Cerebellar cortex (tissue), 1 donor: ENCODE measurements around the gene RASSF7.
A peak's percentile ranks its signal among the peaks of the same experiment; 100 is the strongest.
"Not testable (repeated sequence)": the region's sequence is repeated elsewhere in the genome, so short reads cannot be mapped to it uniquely, and the experiment has no call there.

ENCODE experiments used
- DNase-seq: peaks from one replicate; pipeline ENCODE4 v3.0.0-alpha.2; 2015; ENCODE audit warnings: low spot score

RASSF7 gene

DNA sequence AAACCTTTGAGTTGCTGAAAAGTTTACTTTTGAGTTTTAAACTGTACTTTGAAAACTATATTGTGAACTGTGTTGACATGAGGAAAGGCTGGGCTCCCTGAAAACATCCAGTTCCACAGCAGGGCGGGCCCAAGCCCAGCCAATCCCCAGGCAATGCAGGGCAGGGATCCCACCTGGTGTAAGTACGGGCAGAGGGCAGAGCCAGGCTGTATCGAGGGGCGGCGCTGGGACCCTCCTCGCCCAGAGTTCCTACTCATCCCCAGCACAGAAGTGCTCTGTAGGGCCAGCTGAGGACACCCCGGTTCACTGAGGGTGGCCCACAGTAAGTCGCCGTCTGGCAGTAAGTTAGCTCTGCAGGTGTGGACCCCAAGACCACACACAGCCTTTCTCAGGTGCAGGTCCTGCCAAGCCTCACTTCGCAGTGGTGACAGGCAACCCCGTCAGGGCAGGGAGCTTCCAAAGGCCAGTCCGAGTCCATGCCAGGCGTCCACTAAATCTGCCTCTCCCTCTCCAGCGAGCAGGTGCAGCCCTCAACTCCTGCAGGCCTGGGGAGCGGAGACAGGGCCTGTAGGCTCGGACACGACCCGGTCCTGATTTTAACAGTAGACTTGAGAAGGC is 6.3 kb downstream of the RASSF7 start:
- peak; percentile 34 for DNase-seq

DNA sequence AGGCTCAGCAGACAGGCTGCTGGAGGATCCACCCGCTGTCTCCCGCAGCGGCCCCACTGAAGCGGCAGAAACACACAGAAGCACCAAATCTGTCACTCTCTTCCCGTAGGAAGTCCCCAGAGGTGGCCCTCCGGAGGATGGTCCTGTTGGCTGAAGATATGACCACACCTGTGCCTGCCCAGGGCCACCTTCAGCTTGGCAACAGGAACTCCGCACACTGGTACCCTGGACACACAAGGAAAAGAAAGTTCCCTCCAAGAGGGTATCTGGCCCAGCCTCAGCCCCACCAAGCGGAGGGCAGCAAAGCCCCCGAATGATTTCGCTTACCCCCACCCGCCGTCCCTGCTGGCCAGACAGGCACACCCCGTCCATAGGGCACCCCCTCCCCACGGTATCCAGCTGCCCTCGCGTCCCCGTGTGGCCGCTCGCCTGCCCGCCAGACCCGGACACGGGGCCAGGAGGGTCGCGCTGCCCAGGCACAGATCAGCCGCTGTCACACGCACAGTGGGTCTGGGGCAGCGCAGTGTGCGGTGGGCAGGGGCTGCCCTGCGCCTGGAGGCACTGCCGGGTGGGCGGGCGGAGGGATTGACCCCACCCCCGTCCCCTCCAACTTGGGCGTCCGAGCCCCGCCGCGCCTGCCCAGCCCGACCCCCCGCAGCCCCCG is 7.0 kb downstream of the RASSF7 start:
- no peak for DNase-seq

DNA sequence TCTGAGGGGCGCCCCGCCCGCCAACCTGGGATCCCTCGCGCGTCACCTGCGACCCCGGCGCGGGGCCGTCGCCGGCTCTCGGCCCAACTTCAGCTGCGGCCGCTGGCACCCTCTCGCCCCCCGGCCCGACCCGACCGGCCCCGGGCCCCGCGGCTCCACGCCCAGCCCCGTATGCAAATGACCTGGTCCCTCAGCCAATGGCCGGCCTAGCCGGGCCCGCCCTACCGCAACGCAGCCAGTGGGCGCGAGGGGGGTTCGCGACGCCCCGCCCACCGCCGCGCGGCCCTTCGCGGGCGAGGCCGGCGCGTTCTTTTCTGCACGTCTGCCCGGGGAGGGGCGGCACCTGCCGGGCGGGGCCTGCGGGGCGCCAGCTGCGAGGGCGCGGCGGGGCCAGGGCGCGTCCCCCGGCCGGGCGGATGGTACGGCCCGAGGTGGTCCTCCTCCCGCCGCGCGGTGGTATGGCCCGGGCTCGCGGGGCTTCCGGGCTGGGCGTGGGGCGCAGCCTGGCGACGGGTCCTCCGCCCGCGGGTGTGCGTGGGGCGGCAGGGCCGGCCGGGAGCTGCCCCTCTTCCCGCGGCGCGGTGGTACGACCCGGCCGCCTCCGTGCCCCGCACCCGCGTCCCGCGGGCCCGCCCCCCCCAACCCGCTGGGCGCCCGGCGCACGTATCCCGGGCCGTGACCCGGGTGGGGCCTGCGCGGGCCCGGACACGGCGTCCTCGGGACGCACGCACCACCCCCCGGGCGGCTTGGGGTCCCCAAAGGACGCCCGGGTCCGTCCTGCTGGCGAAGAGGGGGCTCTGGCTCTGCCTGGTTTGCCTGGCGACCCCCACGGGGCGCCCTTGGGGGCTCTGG is 7.8 kb downstream of the RASSF7 start:
- peak; percentile 84 for DNase-seq

DNA sequence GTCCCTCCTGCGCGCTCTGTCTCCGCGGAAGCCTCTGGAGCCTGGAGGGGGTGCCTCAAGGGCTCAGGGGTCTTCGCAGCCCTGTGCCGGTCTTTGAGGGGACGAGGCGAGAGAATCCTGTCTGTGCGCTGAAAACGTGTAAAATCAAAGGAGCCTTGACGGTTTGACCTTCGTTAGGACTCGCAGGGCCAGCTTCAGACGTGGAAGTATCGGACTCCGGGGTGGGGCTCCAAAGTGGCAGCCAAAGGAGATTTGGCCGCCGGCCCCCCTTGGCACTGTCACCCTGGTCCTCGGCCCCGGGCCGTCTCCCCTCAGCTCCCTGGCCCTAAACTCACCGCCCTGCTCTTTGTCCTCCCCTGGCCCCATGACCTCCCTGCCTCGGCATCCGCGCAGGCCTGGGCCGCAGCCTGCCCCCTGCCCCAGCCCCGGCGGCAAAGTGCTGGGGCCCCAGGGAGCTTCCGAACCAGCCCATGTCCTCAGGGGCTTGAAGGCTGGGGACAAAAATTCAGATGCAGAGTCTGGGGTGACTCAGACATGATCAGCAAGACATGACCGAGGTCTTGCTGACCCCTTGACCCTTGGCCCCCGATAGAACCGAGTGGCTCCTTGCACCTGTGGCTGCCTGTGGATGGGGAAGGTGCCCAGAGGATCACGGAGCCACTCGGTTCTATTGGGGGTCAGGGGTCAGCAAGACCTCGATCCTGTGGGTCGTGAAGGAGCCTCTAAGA is 8.6 kb downstream of the RASSF7 start:
- no peak for DNase-seq

DNA sequence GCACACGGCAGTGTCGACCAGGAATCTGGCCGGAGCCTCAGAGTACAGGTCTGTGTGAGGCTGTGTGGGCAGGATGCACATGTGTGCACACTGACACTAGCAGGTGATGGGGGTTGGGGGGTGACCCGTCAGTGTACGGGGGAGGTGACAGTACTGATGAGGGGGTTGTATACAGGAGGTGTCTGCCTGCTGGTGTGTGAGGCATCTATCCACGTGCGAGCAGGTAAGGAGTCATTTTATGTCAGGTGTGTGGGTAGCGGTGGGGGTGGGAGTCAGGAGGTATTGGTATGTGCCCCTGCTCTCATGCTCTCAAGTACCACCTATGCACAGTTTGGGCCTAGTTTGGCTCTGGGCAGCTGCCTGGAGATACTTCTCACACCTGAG is 11.0 kb downstream of the RASSF7 start:
- no peak for DNase-seq

DNA sequence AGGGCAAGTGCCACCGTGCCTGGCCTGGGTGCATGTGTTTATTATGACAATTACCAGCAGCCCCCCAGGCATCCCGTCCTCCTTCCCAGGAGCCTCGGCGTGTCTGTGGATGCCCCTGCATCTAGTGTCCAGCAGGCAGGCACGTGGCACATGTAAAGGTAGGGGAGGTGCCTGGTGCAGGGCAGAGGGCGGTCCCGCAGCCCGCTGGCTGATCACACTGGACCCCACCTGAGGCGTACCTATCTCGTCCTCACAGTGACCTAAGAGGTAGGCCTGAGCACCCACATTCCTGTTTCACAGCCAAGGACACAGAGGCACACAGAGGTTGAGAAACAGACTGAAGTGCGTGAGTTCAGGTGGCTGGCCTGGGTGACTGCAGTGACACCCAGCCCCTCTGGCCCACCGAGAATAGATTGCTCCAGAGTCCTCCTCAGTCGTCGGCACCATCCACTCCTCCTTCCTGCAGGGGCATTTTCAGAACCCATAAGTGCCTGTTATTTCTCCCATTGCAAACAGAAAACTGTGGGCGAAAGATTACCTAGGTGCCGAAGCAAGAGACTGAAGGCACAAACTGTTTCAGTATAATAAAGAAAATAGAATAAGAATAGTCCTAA is 12.5 kb downstream of the RASSF7 start:
- DNase-seq, result no peak

DNA sequence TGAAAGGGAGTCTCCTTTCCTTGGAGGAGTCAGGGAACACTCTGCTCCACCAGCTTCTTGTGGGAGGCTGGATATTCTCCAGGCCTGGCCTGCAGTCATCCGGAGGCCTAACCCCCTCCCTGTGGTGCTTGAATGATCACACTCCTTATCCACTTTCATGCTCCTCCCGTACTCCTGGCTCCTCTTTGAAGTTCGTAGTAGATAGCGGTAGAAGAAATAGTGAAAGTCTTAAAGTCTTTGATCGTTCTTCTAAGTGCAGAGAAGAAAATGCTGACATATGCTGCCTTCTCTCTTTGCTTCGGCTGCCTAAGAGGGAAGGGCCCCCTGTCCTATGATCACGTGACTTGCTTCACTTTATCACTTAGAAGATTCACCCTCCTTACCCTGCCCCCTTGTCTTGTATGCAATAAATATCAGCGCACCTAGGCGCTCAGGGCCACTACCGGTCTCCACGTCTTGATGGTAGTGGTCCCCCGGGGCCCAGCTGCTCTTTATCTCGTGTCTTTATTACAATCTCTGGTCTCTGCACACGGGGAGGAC is 13.3 kb downstream of the RASSF7 start:
- DNase-seq, result not testable (repeated sequence)

DNA sequence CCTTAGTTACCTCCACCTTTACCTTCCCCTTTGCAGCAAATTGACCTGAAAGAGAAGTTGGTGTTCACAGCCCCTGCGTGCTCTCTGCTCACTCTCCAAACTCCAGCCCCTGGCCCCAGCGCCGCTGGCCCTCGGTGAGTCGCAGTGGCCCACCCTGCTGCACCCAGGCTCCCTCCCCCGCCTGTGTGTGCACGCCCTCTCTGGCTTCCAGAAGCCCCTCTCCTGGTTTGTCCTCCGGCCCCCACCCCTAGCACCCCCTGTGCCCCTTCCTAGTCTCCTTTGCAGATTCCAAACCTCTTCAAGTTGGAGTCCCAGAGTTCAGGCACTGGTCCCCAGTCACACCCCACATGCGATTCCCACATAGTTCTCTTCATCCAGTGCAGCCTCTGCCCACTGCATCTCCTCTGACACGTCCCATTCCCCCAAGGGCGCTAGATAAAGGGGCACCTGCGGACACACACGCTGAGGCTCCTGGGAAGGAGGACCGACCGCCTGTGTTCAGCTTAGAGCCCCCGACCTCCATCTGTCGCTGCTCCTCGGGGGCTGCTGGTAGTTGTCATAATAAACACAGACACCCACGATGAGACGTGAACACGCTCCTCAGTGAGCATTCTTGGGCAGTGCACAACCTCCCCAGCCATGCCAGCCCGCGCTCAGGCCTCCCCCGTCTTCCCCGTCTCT is 14.0 kb downstream of the RASSF7 start:
- no peak for DNase-seq

DNA sequence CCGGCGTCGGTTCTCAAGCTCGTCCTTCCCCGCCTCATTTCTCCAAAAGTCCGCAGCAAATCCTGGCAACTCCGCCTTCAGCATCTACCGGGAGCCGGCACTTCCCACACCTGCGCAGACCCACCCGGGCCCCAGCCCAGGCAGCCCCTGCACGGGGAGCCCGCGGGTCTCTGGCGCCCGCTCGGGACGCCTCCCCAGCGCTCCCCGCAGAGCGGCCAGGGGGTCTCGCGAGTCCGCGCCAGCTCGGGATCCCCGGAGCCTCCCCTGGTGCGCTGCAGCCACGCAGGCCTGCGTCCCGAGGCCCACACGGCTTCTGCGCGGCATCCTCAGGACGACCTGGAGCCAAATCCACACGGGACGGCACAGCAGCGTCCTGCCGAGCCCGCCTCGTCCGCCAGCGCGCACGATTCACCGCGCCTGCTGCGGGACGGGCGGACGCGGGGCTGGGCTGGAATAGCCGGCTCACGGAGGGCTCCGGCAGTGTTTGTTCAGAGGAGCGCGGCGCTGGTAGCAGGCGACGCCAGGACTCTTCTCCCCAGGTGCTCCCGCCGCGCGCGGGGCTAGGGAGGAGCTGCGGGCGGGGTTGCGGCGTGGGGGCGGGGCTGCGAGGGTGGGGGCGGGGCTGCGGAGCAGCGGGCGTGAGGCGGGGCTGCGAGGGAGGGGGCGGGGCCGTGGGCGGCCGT is 14.7 kb downstream of the RASSF7 start:
- DNase-seq, result peak; percentile 81

DNA sequence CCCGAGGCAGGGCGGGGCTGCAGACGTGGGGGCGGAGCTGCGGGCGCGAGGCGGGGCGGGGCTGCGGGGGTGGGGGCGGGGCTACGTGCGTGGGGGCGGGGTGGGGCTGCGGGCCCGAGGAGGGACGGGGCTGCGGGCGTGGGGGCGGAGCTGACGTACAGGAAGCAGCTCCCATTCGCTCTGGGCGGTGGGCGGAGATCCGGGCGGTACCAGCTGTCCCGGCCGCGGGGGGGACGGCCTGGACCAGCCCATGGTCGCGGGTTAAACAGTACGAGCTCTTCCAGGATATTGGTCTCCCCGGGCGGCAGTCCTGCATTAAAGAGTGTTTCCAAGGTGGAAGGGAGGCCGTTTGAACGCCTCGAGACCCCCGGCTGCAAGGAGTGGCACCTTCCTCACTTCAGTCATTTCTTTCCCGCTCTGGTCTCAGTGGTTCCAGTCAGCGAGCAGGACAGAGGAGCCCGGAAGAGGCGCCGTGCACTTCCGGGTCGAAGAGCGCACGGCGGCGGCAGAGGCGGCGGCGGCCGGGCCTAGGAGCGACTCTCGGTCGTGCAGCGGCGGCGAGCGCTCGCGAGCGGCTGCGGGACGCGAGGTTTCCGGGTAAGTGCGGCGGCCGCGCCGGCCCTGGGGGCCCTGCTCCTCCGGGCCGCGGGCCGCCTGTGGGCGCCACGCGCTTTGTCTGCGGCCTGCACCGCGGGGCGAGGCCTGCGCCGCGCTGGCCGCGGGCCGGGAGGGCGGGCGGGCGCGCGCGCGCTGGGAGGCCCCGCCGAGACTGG is 15.4 kb downstream of the RASSF7 start, which contains the start of gene PHRF1:
Gene PHRF1, plus strand, starts transcription at position 475 of the 773 bp plus-strand sequence. CDS start 5,043 bp downstream, outside the sequence.
- peak; percentile 93 for DNase-seq

DNA sequence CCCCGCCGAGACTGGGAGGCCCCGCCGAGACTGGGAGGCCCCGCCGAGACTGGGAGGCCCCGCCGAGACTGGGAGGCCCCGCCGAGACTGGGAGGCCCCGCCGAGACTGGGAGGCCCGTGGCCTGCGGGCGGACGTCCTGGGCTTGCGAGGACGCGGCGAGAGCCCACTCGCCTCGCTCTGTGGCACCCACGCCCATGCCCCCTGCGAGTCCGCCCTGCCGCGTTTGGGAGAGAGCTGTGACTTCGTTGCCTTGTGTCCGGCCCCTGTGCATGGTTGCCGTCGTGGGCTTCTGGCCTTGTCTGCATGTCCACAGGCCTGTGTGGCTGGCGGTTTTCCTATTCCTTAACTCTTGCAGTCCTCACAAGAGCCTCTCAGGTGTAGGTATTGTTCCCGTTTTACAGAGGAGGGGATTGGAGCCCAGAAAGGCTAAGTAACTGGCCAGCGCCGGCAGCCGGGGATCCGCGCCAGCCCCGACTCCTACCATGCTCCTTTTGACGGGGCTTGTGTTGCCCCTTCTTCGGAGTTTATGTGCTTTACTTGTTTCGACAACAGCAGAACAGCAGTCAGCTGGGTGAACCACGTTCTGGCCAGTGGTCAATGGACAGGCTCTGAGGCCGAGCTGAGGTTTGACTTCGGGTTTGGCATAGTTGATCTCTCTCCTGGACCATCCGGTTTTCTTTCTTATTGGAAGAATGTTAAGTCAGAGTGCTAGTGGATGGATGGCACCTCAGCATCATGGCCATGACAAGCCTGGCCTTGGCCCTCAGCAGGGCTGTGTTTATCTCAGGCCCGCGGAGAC is 16.2 kb downstream of the RASSF7 start:
- no peak for DNase-seq

DNA sequence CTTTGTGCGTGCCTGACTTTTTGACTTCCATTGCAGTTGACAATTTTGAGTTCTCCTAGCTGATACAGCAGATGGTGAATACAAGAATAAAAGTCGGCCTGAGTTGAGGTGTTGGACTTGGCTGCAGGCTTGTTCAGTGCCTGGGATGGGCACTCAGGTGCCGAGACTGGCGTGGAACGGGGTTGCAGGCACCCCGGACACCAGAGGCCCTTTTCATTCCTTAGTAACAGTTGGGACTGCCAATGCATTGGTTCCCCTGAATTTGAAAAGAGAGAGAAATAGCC is 16.8 kb downstream of the RASSF7 start:
- DNase-seq, result no peak

DNA sequence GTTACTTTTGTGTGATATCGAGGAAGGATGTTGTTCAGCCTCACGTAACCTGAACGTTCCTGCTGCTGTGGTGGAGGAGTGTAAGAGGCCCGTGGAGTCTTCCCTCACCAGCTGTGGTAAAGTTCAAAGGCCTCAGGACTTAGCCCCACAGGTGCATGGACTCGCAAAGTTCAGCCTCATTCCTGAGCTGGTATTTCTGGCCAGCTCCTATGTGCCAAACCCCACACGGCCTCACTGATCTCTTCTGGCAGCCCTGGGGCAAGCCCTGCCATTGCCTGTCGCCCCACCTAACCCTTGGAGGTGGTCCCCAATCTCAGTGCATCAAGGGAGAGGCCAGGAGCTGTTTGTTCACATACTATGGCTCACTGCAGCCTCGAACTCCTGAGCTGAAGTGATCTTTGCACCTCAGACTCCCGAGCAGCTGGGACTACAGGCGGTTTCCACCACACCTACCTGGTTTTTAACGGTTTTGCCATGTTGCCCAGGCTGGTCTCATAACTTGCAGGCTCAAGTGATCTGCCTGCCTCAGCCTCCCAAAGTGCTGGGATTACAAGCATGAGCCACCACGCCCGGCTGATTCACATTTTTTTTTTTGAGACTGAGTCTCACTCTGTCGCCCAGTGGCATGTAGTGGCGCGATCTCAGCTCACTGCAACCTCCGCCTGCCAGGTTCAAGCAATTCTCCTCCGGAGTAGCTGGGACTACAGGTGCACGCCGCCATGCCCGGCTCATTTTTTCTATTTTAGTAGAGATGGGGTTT is 17.7 kb downstream of the RASSF7 start:
- DNase-seq, result no peak

DNA sequence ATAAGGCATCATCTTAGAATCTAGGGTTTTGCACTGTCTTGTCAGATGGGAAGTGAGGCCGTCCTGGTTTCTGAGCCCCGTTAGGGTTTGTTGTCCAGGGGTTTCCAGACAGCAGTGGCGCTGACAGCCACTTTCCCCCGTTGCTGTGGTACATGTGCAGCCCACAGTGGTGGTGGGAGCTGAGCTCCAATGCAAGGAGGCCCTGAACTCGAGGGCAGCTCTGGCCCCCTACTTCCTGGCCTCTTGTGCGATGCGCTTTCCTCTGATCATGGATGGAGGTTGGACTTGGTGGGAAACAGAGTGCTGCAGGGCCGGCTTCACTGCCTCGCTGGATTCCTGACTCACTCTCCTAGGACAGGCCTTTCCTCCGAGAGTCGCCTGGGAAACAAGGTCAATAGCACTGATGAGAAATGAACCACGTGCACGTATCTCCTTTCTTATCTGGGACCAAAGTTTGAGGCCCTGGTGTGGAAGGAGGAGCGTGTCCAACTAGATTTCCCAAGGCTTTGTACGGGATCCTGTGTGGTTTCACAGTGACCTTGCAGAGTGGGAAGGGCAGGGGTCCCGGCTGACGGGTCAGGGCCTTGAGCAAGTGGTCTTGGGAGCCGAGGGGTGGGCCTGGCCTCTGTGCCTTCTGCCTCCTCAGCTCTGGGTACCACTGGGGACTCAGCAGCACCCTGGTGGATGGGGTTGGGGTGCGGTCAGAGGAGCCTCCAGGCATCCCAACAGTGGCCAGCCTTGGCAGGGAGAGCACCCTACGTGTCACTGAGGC is 19.2 kb downstream of the RASSF7 start:
- DNase-seq, result no peak

DNA sequence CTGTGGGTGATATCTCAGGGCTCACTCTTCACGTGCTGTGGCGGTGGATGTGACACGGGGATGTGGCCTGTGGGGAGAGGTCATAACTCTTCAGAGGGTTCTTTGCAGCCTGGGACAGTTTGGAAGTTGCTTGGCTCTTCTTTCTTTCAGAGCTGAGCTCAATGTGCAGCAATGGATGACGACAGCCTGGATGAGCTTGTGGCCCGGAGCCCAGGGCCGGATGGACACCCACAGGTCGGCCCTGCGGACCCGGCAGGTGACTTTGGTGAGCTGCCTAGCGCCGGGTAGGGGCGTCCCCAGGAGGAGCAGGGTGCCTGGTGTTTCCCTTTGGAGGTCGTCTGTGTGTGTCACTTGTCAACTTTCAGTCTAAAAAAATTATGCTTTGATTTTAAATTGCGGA is 20.6 kb downstream of the RASSF7 start:
- DNase-seq, result no peak

DNA sequence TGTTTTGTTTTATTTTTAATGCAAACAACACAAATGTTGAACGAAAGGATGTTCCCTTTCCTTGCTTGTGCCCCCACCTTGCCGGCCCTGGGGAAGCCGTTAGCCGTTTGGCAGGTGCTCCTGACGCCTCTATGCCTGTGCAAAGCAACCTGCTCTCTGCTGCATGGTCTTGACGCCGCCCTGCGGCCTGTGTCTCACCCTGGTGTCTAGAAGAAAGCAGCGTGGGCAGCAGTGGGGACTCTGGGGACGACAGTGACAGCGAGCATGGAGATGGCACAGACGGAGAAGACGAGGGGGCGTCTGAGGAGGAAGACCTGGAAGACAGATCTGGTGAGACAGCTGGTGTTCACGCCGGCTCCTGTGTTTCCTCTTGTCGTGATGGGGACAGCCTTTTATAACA is 21.0 kb downstream of the RASSF7 start:
- no peak for DNase-seq

DNA sequence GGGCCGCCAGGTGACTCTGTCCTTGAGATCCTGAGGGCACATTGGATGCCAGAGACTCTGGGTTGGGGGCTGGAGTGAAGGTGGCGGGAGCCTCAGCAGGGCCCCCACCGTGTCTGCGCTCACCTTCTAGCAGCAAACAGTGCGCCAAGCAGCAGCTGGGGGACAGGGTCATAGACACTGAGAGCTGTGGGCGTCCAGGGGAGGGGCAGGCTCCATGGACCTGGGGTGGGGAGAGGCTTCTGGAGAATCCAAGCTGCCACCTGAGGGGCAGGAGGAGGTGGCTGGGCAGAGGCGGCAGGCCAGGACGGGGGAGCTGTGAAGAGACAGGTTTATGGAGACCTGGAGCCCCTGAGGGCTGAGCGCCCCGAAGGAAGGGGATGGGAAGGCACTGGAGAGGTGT is 23.5 kb downstream of the RASSF7 start:
- DNase-seq, result no peak
